Trophoblast cell (in vitro differentiated cells and primary cell): ENCODE data around the gene UCN2.

Experiments
- DNase-seq, 2 donors: peaks; one replicate each; pipeline ENCODE4 v3.0.0-alpha.2; 2016
- H2AFZ ChIP-seq: 2 replicates; pipeline ENCODE4 v1.6.1; 2013; ENCODE audit warnings: low read length, moderate library complexity, mild to moderate bottlenecking; ENCODE audit not compliant: insufficient read depth, poor library complexity
- H2AK5ac ChIP-seq: 2 replicates; pipeline ENCODE4 v1.6.1; 2013; ENCODE audit warnings: mild to moderate bottlenecking, low read length
- H2BK120ac ChIP-seq: 2 replicates; pipeline ENCODE4 v1.6.1; 2013; ENCODE audit warnings: low read length, mild to moderate bottlenecking, moderate library complexity; ENCODE audit not compliant: insufficient read depth, poor library complexity
- H2BK12ac ChIP-seq: 2 replicates; pipeline ENCODE4 v1.6.1; 2013; ENCODE audit warnings: mild to moderate bottlenecking, low read length, moderate library complexity
- H2BK5ac ChIP-seq: 2 replicates; pipeline ENCODE4 v1.6.1; 2013; ENCODE audit warnings: low read length, low read depth, moderate library complexity, mild to moderate bottlenecking; ENCODE audit not compliant: poor library complexity
- H3K14ac ChIP-seq: 2 replicates; pipeline ENCODE4 v1.6.1; 2013; ENCODE audit warnings: mild to moderate bottlenecking, low read length
- H3K18ac ChIP-seq: 2 replicates; pipeline ENCODE4 v1.6.1; 2013; ENCODE audit warnings: mild to moderate bottlenecking, low read length
- H3K23ac ChIP-seq: 2 replicates; pipeline ENCODE4 v1.6.1; 2013; ENCODE audit warnings: low read length
- H3K27ac ChIP-seq: 2 replicates; pipeline ENCODE4 v1.5.1; 2013; ENCODE audit warnings: low read depth, mild to moderate bottlenecking, inconsistent platforms, low read length, moderate library complexity
- H3K27me3 ChIP-seq: 2 replicates; pipeline ENCODE4 v1.6.1; 2013; ENCODE audit warnings: inconsistent platforms, mild to moderate bottlenecking, low read length, moderate library complexity; ENCODE audit not compliant: insufficient read depth
- H3K36me3 ChIP-seq, 2 experiments: 1 replicate in 1 of 2; 2 replicates in 1 of 2; pipeline ENCODE4 v1.6.1; 2013; ENCODE audit warnings: low read length in 2 of 2, mild to moderate bottlenecking in 2 of 2, moderate library complexity in 1 of 2; ENCODE audit not compliant: insufficient read depth in 2 of 2, control insufficient read depth in 1 of 2
- H3K4ac ChIP-seq: 2 replicates; pipeline ENCODE4 v1.6.1; 2013; ENCODE audit warnings: low read depth, mild to moderate bottlenecking, low read length, moderate library complexity
- H3K4me1 ChIP-seq, 2 experiments: 1 replicate in 1 of 2; 2 replicates in 1 of 2; pipeline ENCODE4 v1.6.1; 2013; ENCODE audit warnings: low read length in 2 of 2, mild to moderate bottlenecking in 2 of 2, moderate library complexity in 1 of 2; ENCODE audit not compliant: insufficient read depth in 2 of 2, control insufficient read depth in 1 of 2
- H3K4me2 ChIP-seq: 2 replicates; pipeline ENCODE4 v1.6.1; 2013; ENCODE audit warnings: inconsistent platforms, mild to moderate bottlenecking, low read length, moderate library complexity
- H3K4me3 ChIP-seq: 2 replicates; pipeline ENCODE4 v1.5.1; 2013; ENCODE audit warnings: mild to moderate bottlenecking, low read depth, low read length, inconsistent platforms
- H3K79me1 ChIP-seq: one replicate; pipeline ENCODE4 v1.6.1; 2013; ENCODE audit warnings: low read length
- H3K79me2 ChIP-seq: 2 replicates; pipeline ENCODE4 v1.6.1; 2013; ENCODE audit warnings: low read length, mild to moderate bottlenecking; ENCODE audit not compliant: control insufficient read depth, insufficient read depth, poor library complexity
- H3K9ac ChIP-seq: 2 replicates; pipeline ENCODE4 v1.6.1; 2013; ENCODE audit warnings: mild to moderate bottlenecking, low read length
- H3K9me3 ChIP-seq: 2 replicates; pipeline ENCODE4 v1.6.1; 2013; ENCODE audit warnings: low read depth, mild to moderate bottlenecking, control low read depth, inconsistent platforms, low read length; ENCODE audit not compliant: insufficient read depth
- H4K12ac ChIP-seq: 2 replicates; pipeline ENCODE4 v1.6.1; 2013; ENCODE audit warnings: low read depth, mild to moderate bottlenecking, low read length, moderate library complexity
- H4K8ac ChIP-seq: 2 replicates; pipeline ENCODE4 v1.6.1; 2013; ENCODE audit warnings: low read depth, mild to moderate bottlenecking, low read length, moderate library complexity
- H4K91ac ChIP-seq: one replicate; pipeline ENCODE4 v1.6.1; 2013; ENCODE audit warnings: low read depth, mild to moderate bottlenecking, low read length, moderate library complexity
- WGBS: extraction: QIAGEN DNeasy Blood & Tissue Kit; methylation state at CpG from one replicate; pipeline ENCODE4 v1.1.7; 2013; ENCODE audit warnings: missing lambda C conversion rate; ENCODE audit not compliant: insufficient read length, insufficient coverage; ENCODE audit errors: extremely low coverage; 5-methylcytosine and 5-hydroxymethylcytosine counted together

The UCN2 gene

GRCh38 chr3:48587686-48588085 is 24.1 kb upstream of the UCN2 start:
- DNase-seq, result no peak
- no peak overlapping the region for H2BK120ac ChIP-seq
- H3K23ac ChIP-seq, result no peak overlapping the region
- no peak overlapping the region for H3K9ac ChIP-seq
- no peak overlapping the region for H3K14ac ChIP-seq
- H4K91ac ChIP-seq, result no peak overlapping the region
- no peak overlapping the region for H4K12ac ChIP-seq
- no peak overlapping the region for H2BK12ac ChIP-seq
- no peak overlapping the region for H3K27ac ChIP-seq
- H4K8ac ChIP-seq, result no peak overlapping the region
- peaks cover 4% of the 10 kb centered on the region for H3K9me3 ChIP-seq
- no peak overlapping the region for H3K4me3 ChIP-seq
- H3K18ac ChIP-seq, result no peak overlapping the region
- no peaks in the 10 kb centered on the region for H3K79me2 ChIP-seq
- H3K36me3 ChIP-seq, result peaks cover 65 to 75% of the 10 kb centered on the region in 2 experiments
- no peak overlapping the region for H3K4ac ChIP-seq
- no peak overlapping the region for H3K4me2 ChIP-seq
- no peak overlapping the region for H2AK5ac ChIP-seq
- H2AFZ ChIP-seq, result no peak overlapping the region
- no peak overlapping the region for H2BK5ac ChIP-seq
- peaks cover 0 to 3% of the 10 kb centered on the region in 2 experiments for H3K4me1 ChIP-seq
- WGBS, result no CpG with 5 or more reads among the region's 11 CpGs
- H3K79me1 ChIP-seq, result no peaks in the 10 kb centered on the region
- no peaks in the 10 kb centered on the region for H3K27me3 ChIP-seq

GRCh38 chr3:48585411-48585810 is 21.8 kb upstream of the UCN2 start:
- Histone ChIP-seq H3K18ac (no peak overlapping the region), H3K36me3 (peaks cover 59 to 76% of the 10 kb centered on the region in 2 experiments), H2AFZ (no peak overlapping the region), H3K9me3 (peaks cover 4% of the 10 kb centered on the region), H3K79me2 (no peaks in the 10 kb centered on the region), H2BK120ac (no peak overlapping the region), H3K4ac (no peak overlapping the region), H3K27me3 (no peaks in the 10 kb centered on the region), H3K4me2 (no peak overlapping the region), H3K4me1 (no peaks in the 10 kb centered on the region), H4K12ac (no peak overlapping the region), H2BK12ac (no peak overlapping the region), H4K8ac (no peak overlapping the region), H3K9ac (no peak overlapping the region), H3K14ac (no peak overlapping the region), H3K4me3 (no peak overlapping the region), H3K79me1 (no peaks in the 10 kb centered on the region), H3K23ac (no peak overlapping the region), H4K91ac (no peak overlapping the region), H3K27ac (no peak overlapping the region), H2BK5ac (no peak overlapping the region), H2AK5ac (no peak overlapping the region)
- no CpG with 5 or more reads among the region's 8 CpGs for WGBS
- DNase-seq, result no peak

GRCh38 chr3:48584836-48585235 is 21.3 kb upstream of the UCN2 start:
- H3K79me2 ChIP-seq, result no peaks in the 10 kb centered on the region
- H2BK120ac ChIP-seq, result no peak overlapping the region
- no peak overlapping the region for H3K23ac ChIP-seq
- peaks cover 63 to 76% of the 10 kb centered on the region in 2 experiments for H3K36me3 ChIP-seq
- DNase-seq, result no peak
- no peak overlapping the region for H2BK5ac ChIP-seq
- no peak overlapping the region for H3K27ac ChIP-seq
- no peak overlapping the region for H3K18ac ChIP-seq
- no peak overlapping the region for H3K9ac ChIP-seq
- no peak overlapping the region for H3K4me3 ChIP-seq
- no peaks in the 10 kb centered on the region for H3K27me3 ChIP-seq
- H3K14ac ChIP-seq, result no peak overlapping the region
- no peak overlapping the region for H3K4me2 ChIP-seq
- H2AFZ ChIP-seq, result no peak overlapping the region
- H3K9me3 ChIP-seq, result peaks cover 4% of the 10 kb centered on the region
- H3K4me1 ChIP-seq, result no peaks in the 10 kb centered on the region
- H4K91ac ChIP-seq, result no peak overlapping the region
- H2AK5ac ChIP-seq, result no peak overlapping the region
- no peak overlapping the region for H4K8ac ChIP-seq
- no CpG with 5 or more reads among the region's 9 CpGs for WGBS
- H4K12ac ChIP-seq, result no peak overlapping the region
- H3K4ac ChIP-seq, result no peak overlapping the region
- no peaks in the 10 kb centered on the region for H3K79me1 ChIP-seq
- no peak overlapping the region for H2BK12ac ChIP-seq

GRCh38 chr3:48581621-48582481 is 18.3 kb upstream of the UCN2 start:
- H2BK5ac ChIP-seq, result no peak overlapping the region
- no peak overlapping the region for H4K91ac ChIP-seq
- H3K4ac ChIP-seq, result no peak overlapping the region
- no peak overlapping the region for H2AK5ac ChIP-seq
- no peaks in the 10 kb centered on the region for H3K4me1 ChIP-seq
- no peak overlapping the region for H3K14ac ChIP-seq
- no peak for DNase-seq
- no peak overlapping the region for H3K18ac ChIP-seq
- H4K12ac ChIP-seq, result no peak overlapping the region
- no CpG with 5 or more reads among the region's 14 CpGs for WGBS
- H3K79me1 ChIP-seq, result no peaks in the 10 kb centered on the region
- peaks cover 66 to 82% of the 10 kb centered on the region in 2 experiments for H3K36me3 ChIP-seq
- no peak overlapping the region for H4K8ac ChIP-seq
- H3K27ac ChIP-seq, result no peak overlapping the region
- H2BK12ac ChIP-seq, result no peak overlapping the region
- no peaks in the 10 kb centered on the region for H3K27me3 ChIP-seq
- no peak overlapping the region for H2AFZ ChIP-seq
- no peak overlapping the region for H3K4me3 ChIP-seq
- no peak overlapping the region for H3K4me2 ChIP-seq
- H3K79me2 ChIP-seq, result no peaks in the 10 kb centered on the region
- no peak overlapping the region for H3K9ac ChIP-seq
- no peak overlapping the region for H2BK120ac ChIP-seq
- H3K23ac ChIP-seq, result no peak overlapping the region
- H3K9me3 ChIP-seq, result no peaks in the 10 kb centered on the region
